Stimulated activated naive CD4-positive, alpha-beta T cell (primary cell): Measurements from ENCODE around the gene SNRPD3.
"Not testable (repeated sequence)": the region's sequence is repeated elsewhere in the genome, so short reads cannot be mapped to it uniquely, and the experiment has no call there.

Experiments used
- DNase-seq, 6 experiments: peaks; one replicate each; lab custom pipeline; 2025; lab: John Stamatoyannopoulos, UW

SNRPD3 gene

DNA sequence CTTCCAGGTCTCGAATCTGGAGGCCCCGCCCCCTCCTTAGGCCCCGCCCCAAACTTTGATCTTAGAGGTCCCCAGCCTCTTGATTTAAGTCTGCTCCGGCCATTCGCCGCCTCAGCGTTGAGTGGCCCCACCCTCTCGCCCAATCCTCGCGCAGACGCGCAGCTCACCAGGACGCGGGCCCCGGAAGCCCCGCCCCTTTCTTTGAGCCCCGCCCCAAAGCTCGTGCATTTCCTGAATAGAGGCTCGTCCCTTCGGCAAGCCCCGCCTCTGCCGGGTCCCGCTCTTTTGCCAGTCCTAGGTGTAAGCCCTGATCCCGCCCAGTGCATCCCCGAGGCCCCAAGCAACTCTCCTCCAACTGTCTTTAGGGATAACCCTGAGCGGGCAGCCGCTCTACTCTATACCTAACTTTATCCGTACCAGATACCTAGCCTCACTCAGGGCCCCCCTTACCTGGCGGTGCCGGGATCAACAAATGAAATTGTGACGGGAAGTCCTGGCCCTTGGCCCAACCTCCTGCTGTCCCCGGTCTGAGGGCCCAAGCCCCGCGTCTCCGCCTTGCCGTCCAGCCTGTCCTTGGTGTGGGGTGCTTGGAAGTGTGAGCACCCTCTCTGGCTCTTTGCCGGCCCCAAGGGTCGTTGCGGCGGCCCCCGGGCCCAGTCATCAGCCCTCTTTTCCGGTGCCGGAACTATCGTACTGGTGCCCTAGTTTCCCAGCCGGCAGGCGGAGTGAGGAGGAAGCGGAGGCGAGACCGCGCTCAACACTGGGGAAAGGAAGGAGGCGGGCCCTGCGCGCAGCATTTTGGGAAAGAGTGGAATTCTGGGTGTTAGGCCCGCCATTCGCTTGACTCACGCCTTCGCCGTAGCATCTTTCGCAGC is at the start of gene SNRPD3:
Gene SNRPD3, plus strand, starts transcription at position 835 of the 875 bp plus-strand sequence. CDS start 1,676 bp downstream, outside the sequence.
- peak; percentile 97 to 100 (median 99) for DNase-seq

DNA sequence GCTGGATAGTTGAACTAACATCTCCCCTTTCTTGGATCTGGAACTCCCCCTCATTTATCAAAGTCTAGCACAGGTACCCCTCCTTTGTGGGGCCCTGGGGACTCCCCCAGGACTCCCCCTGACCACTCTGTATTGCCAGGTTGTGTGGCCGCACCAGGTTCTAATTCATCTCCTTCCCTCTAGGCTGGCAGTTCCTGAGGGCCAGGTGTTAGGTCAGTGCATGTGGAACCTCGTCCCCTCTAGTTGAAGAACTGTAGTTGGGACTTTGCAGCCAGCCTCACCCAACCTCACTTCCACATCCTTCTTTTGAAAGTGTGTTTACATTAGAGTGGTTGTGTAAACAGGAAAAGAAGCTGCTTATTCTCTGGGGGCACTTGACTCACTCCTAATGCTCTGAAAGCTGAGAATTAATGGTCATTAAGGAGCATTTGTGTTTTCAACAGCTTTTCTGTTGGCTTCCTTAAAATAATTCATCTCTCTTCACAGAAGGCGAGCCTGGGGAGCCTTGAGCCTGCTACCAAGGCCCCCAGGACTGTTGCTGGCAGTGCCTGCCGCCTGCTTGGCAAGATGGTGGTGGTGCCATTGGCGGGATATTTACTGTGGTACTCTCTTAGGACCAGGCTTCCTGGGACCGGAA is 48.9 kb upstream of the SNRPD3 start:
- no peak for DNase-seq

DNA sequence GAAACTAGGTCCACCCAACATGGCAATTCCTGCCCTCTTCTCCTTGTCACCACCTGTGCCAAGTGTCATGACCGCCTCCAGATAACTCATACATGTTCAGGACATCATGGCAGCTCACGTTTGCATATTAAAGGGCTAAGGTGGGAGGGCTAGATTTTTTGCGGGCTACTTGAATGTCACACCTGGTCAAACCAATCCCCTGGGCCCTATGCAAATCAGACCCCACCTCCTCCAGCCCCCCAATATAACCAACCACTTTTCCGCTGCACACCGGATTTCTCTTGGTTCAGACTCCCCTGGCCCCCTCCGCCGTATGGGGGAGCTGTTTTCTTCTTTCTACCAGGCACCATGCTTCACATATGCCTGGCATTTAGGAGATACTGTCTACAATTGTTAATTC is 48.1 kb upstream of the SNRPD3 start:
- no peak for DNase-seq

DNA sequence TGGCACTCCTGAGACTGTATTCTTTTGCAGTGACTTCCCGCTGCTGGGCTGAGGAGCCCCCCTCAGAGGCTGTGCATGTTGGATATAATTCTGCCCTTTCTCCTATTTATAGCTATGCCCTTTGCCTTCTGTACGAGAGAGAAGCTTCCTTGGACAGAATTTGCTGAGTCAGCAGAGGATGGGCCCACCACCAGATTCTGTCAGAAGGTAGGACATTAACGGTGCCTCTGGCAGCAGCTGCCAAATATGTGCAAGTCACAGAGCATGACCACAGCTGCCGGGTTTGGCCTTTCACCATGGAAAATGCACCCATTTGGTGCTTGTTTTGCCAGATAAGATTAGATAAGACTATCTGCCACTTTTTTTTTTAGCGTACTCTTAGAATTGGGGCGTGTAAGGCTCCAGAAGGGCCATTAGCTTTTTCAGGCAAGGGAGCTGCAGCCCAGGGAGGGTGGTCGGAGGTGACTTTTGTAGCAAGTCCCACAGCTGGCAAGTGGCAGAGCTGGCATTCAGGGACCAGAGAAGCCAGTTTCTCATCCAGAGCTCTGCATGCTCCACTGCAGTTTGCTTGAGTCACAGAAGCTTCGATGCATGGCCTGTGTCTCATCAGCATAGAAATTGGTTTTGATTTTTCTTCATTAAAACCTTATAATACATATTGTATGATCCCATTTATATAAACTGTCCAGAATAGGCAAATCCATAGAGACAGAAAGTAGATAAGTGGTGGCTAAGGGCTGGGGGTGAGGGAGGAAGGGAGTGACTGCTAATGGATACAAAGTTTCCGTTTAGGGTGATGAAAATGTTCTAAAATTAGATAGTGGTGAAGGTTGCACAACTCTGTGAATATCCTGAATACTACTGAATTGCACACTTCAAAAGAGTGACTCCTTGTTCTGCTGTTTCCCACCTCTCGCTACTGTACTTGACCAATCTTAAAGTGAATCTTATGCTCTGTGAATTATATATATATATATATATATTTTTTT is 44.9 kb upstream of the SNRPD3 start:
- DNase-seq = no peak

DNA sequence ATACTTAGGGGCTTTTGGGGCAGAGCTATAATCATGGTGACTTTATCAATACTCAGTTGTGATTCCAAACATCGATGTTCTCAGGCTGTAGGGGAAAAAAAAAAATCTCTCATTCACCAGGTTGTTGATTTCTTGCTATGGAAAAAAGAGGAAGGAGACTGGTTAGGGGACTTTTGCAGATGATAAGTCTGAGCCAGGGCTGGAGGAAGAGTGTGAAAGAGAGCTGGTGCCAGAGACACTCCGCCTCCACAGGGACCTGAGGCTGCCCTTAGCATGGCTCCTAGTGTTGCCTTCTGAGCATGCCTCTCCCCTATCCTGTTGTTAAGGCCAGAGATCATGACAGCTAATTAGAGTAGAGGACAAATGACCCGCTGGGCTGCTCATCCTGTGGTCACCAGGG is 43.8 kb upstream of the SNRPD3 start:
- no peak for DNase-seq

DNA sequence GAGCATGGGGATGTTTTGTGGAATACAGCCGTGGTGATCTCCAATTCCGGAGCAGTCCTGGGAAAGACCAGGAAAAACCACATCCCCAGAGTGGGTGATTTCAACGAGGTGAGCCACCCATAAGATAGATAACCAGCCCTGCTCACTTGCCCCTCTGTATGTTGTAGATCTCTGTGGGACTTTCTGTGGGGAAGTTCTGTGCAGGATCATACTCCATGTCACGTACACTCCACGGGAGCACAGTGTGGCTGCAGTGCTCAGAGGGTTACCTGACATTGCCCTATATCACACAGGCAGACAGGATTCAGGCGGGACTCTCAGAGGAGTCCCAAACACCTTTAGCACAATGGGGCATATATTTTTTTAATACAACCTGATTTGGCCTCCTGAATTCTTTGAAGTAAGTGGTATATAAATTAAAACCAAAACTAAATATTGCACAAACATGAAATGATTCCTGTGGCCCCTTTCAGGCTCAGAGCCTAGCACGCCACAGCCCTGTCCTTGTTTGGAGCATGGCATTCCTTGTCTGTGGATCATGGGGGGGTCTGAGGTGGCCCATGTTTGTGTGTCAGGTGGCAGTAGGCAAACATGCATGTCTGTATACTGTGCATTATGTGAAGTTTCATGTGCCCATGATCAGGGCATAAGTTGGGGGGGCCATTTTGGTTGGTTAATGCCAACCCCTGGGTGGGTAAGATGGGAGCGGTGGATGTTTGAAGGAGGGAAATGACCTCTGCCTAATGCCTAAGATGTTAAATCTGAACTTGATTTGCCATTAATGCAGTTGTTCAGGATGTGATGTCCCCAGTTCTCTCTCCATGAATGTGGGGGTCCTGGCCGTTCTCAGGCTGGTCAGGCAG is 42.2 kb upstream of the SNRPD3 start:
- DNase-seq = no peak

DNA sequence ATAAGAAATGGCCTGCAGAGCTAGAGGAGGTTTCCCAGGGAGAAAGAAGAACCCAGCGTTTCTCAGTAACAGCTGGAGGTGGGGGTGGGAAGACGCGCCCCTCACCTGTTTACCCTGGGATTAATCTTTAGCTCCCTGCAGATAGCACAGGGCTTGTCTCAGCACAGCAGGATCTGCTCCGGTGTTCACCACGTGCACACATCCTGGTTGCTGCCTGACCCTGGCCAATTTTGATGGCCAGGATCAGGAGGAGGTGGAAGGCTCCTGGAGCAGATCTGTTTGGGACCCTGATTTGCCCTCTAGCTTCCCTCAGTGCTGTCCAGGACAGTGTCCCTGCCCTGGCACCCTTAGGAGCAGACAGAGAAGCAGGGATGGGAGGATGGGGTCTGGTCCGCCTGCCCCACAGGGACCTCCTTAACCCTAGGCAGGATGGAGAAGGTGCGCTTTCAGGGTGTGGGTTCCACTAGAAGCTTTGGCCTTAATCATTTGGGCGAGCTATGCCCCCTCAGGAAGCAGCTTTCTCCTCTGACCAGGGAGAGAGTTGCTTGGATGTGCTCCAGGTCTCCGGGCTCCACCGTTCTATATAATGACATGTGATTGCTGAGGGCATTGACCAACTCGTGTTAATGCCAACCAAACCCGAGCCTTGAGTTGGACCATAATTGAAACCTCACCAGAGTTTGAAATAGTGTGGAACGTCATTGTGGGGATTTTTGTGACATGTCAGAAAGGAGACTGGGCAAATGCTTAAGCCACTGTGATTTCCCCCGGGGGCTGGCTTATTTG is 41.4 kb upstream of the SNRPD3 start:
- no peak for DNase-seq

DNA sequence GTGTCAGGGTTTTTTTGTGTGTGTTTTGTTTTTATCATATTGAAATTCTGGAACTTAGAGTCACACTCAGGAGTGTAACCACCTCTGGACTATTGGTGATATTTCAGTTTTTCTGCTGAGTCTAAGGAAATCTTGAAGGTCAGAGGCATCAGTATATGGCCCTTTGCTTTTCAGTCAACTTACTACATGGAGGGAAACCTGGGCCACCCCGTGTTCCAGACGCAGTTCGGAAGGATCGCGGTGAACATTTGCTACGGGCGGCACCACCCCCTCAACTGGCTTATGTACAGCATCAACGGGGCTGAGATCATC is 40.8 kb upstream of the SNRPD3 start:
- DNase-seq = no peak

DNA sequence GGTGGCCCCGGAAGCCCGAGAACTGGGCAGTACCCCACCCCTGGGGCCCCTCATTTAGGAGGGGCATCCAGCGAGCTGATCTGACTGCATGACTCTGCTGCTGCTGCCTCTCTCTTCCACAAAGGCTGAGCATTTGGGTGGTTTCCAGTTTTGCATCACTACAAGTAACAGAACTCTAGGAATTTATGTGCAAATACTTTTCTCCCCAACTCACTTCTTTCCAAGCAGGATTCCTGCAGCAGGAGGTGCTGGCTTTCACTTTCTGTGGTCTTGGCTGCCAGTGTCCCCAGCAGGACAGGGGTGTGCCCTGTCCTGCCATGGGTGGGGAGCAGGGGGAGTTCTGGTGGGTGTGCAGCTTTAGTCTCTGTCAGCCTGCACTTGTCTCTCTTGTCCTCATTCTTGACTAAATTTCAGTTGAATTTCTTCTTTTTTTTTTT is 39.5 kb upstream of the SNRPD3 start:
- no peak for DNase-seq

DNA sequence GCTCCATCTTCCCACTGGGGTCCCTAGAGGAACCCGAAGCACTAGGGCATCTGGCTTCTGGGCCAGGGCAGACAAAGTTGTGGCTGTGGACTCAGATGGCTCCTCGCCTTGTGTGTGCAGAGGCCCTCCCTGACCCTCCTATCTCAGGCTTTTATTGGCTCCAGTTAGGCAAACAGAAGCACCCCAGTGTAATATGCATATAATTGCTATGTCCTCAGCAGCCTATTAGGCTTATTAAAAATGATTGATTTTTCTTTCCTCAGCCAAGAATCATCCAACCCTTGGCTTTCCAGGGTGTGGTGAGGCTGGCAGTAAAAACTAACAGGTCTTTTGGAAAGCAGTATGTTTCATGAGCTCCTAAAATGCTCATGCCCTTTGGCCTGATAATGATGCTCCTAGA is 38.4 kb upstream of the SNRPD3 start:
- DNase-seq = no peak

DNA sequence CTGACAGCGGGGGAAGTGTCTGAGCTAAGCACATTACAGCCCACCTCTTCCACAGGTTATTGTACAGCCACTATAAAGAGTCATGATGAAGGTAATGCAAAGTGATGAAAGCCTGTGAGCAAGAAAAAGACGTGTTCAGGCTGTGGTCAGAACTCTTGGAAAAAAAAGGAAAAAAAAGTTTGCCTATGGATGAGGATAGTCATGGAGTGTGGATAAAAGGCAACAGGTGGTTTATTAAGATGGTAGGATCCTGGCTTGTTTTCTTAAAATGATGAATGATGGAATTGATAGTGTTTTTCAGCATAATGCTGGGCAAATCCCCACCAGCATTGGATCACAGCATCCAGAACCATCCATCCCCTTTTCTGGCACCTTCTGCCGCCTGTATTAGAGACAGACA is 37.6 kb upstream of the SNRPD3 start:
- DNase-seq = no peak

DNA sequence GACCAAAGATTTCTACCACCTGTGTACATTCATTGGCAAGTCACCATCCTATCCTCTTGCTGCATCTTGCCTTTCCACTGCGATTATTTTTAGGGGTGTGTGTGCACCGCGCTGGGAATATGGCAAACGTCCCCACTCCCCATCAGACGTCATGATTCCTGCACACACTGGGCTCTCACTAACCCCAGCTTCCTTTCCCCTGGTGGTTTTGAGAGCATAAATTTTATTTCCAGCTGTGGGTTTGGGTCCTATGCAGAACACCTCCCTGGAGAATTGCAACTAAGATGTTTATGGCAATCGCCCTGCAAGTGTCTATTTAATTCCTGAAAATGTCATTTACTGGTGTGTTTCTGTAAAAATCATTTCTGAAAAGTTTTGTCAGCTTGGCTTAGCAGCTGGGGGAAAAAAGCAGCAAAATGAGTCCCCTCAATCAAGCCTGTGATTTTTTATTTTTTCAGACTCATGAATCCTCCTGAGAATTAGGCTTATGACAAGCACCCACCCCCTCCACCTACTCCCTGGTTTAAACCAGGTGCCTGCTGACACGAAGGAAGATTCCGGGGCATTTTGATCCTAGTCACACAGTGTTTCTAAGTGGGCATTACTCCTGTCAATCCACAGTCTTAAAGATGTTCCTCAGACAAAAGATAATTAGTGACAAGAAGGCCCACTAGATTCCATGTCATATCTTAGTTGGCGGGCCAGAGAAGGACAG is 36.9 kb upstream of the SNRPD3 start:
- no peak for DNase-seq

DNA sequence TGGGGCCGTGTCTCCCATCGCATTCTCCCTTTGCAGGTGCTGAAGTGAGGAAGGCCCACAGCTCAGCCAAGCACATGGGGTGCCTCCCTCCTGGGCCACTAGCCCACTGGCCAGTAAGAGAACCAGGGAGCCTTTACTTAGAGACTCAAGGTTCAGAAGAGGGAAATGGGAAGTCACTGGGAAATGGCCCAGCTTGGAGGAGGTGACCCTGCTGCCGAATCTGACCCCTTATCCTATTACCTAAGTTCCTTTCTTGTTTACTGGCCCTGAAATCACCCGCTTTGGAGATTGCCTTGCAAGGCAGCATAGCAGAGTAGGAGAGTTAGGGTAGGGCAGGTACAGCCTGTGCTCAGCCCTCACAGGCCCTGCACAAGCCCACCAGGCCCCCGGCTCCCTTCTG is 36.3 kb upstream of the SNRPD3 start:
- no peak for DNase-seq

DNA sequence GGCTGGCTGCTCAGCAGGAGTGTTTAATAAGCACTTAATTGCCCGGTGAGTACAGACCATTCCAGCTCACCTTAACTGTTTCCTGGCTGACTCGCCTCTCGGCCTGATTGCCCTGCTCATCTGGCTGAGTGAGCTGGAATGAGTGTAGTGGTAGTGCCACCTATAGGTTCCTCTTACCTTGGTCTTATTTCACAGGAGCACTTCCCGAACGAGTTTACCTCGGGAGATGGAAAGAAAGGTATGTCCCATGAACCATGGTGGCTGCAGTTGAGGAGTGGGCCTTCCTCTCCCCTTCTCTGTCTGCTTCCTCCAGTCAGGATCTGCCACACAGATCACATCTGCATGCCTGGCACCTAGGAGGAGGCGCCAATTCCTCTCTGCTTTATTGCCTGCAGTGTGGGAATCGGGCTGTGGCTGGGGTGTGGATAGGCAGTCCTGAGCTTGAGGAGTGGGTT is 34.0 kb upstream of the SNRPD3 start:
- peak in 3 of 6 experiments; percentile 5 to 29 (median 14) for DNase-seq

DNA sequence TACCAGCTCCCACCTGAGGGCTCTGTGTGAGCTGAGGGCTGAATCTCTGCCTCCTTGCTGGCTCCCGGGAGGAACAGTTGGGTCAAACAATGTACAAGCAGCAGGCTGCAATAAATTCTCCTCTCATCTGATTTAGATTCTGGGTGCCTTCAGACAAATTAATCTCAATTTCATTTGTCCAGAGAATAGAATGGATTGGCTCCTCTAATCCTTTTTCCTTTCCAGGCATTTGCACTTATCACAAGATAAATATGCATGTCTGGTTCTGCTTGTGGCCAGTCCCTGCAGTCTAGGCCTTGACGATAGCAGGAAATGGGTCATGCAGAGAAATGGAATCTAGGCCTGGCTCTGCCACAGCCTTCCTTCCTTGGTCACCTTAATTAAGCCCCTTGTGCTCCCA is 31.9 kb upstream of the SNRPD3 start:
- no peak for DNase-seq

DNA sequence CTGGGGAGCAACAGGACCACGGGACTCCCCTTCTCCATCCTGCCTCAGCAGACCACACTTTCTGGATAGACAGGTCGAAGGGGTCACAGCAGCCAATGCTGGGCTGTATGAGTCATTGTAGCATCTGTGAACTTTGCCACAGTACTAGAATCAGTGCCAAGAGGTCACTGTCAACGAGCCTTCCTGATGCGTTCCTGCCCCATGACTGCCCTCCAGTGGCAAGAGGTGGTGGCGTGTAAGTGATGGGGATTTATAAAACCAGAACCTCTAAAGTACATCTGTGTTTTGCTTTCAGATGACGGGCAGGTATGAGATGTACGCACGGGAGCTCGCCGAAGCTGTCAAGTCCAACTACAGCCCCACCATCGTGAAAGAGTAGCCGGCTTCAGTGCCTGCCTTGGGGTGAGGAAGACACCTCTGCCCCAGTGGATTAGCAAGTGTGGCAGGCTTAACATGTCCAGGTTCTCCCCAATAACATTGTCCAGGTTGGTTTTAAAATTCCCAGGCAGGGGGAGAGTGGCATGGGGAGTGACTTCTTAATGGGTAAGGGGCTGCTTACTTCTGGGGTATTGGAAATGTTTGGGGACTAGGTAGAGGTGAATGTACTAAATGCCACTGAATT is 30.3 kb upstream of the SNRPD3 start:
- DNase-seq = peak; percentile 51 to 74 (median 58)

DNA sequence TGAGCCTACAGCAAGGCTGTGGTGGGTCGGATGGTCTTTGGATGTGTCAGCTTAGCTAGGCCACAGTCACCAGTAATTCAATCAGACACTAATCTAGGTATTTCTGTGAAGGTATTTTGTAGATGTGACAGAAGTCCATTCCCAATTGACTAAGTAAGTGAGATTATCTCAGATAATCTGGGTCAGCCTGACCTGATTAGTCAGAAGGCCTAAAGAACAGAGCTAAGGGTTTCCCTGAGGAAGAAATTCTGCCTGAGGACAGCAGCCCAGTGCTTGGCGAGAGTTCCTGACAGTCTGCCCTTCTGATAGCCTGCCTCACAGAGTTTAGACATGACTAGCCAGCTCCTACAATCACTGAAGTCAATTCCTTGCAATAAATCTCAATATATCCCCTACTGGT is 29.6 kb upstream of the SNRPD3 start:
- DNase-seq = no peak

DNA sequence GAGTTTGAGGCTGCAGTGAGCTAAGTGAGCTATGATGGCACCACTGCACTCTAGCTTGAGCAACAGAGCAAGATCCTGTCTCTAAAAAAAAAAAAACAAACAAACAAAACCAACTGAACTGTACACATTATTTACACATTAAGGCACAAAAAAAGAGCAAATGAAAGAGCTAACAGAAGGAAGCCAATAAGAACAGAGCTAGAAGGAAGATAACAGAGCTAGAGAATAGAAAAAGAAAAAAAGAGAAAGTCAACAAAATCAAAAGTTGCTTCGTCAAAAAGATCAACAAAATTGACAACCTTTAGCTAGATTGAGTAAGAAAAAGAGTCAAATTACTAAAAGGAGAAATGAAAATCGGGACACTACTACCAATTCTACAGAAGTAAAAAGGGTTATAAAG is 25.9 kb upstream of the SNRPD3 start:
- DNase-seq = no peak

DNA sequence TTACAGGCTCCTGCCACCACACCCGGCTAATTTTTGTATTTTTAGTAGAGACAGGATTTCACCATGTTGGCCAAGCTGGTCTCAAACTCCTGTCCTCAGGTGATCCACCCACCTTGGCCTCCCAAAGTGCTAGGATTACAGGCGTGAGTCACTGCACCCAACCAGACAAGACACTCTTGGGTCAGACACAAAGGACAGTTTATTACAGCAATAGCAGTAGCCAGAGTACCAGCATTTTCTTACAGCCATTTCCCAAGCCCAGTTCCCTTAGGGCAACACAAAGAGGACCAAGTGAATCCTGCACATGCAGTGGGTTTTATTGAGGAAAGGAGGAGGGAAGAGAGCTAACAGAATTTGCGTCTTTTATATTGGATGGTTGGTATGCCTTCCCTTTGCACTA is 24.8 kb upstream of the SNRPD3 start:
- DNase-seq = not testable (repeated sequence)
